ENCODE measurements around the gene SAPCD1.
"Not testable (repeated sequence)": the region's sequence is repeated elsewhere in the genome, so short reads cannot be mapped to it uniquely, and the experiment has no call there.

Gene SAPCD1

GRCh38 chr6:31777667-31778050 lies 15.2 kb downstream of the SAPCD1 start:
- DNase-seq (ENCODE audit: low read depth in 2 of 2) = no peak

GRCh38 chr6:31778193-31778592 lies 15.7 kb downstream of the SAPCD1 start:
- no peak for DNase-seq (ENCODE audit: low read depth in 2 of 2)

GRCh38 chr6:31778999-31779885 lies 16.8 kb downstream of the SAPCD1 start:
- DNase-seq (ENCODE audit: low read depth in 2 of 2) = no peak

GRCh38 chr6:31779908-31780307 lies 17.5 kb downstream of the SAPCD1 start:
- no peak for DNase-seq (ENCODE audit: low read depth in 2 of 2)

DNA sequence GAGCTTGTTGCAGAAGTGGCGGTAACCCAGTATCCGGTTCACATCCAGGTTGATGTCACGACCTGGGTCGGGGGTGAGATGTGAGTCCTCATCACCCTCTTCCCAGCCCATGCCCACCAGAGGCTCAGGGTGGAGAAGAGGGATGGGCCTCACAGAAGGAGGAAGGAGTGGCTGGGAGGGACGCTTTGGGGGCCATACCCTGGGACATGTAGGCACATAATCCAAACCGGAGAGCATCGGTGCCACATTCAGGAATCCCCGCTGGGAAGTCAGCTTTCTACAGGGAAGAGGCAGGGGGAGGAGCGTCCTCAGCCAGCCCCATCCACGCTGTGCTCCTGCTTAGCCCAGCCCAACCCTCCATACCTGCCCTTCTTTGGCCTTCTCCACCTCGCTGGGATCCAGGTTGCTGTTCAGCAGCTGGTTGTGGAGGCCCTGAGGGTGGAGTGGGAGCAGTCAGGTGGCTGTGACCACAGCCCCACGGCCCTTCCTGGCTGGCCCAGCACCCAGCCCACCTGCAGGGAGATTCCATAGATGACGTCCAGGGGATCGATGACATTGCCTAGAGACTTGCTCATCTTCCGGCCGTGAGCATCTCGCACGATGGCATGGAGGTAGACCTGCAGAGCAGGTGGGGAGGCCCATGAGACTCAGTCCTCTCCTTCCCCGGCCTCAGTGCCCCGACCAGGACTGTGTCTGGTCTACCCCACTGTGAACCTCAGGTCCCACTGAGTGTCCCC lies 18.2 kb downstream of the SAPCD1 start:
- DNase-seq (ENCODE audit: low read depth in 2 of 2) = no peak

- DNase-seq (ENCODE audit: low read depth in 2 of 2) = no peak
These were observed 19.0 kb downstream of the SAPCD1 start for GRCh38 chr6:31781244-31782125.

- no peak for DNase-seq (ENCODE audit: low read depth in 2 of 2)
These were observed 19.8 kb downstream of the SAPCD1 start for GRCh38 chr6:31782126-31782855.

DNA sequence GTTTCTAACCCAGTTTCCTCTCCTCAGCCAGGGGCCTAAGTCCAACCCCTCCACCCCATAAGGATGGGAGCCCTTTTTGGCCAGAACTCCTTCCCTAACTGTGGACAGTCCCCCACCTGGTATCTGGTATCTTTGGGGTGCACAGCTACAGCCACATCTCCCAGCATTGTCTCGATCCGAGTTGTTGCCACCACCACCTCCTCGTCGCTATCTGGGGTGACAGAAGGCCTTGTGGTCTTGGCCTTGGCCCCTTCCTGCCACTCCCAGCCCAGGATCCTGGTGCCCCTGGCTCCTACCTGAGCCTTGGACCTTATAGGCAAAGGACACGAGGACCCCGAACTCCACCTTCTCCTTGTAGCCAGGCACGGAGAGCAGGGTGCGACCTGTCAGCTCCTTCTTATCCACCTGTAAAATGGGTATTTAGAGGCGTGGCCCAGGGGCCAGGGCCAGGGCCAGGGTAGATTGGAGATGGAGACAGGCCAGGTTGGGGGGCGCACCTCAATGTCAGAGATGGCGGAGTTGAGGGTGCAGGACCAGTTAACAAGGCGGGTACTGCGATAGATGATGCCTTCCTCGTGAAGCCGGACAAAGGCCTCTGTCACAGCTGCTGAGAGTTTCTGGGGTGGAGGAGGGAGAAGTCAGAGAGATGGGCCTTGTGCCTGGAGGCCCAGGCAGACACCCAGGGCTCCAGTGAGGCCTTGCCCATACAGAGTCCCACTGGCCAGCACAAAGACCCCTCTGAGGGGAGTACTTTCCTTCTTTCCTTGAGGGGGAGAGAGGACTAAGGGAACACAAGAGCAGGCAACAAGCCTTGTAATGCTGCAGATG lies 21.9 kb downstream of the SAPCD1 start:
- no peak for DNase-seq (ENCODE audit: low read depth in 2 of 2)

- no peak for DNase-seq (ENCODE audit: low read depth in 2 of 2)
These were observed 23.0 kb downstream of the SAPCD1 start for GRCh38 chr6:31785475-31785874.

- DNase-seq (ENCODE audit: low read depth in 2 of 2) = peak in 1 of 2 experiments; percentile 41
These were observed 29.1 kb downstream of the SAPCD1 start for GRCh38 chr6:31791324-31792089.

- no peak for DNase-seq (ENCODE audit: low read depth in 2 of 2)
These were observed 29.6 kb downstream of the SAPCD1 start for GRCh38 chr6:31792090-31792374.

DNA sequence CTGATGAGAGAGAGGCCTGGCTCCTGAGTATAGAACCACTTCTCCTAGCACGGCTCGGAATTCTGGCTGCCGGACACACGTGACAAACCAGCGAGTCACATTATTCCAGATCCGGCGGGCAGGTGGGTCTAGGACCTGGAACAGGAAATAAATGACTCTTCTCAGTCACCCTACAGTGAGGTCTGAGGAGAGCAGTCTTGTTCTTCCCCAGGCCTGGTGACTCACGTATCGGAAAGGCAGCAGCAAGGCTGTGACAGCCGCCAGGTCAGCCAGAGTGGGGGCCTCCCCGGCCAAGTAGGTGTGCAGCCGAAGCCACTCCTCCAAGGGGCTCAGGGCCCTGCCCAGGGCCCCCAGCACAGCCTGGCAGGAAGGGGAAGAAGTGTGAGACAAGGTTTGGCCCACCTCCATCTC lies 30.3 kb downstream of the SAPCD1 start:
- no peak for DNase-seq (ENCODE audit: low read depth in 2 of 2)

DNA sequence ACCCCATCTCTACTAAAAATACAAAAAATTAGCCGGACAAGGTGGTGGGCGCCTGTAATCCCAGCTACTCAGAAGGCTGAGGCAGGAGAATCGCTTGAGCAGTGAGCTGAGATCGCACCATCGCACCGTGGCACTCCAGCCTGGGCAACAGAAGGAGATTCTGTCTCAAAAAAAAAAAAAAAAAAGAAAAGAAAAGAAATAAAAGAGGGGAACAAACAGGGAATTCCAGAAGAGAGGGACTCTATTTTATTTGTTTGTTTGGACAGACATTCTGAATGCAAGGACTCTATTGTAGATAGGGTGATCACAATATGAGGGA lies 31.4 kb downstream of the SAPCD1 start:
- DNase-seq (ENCODE audit: low read depth in 2 of 2) = not testable (repeated sequence)

GRCh38 chr6:31794294-31794865 lies 31.9 kb downstream of the SAPCD1 start:
- DNase-seq (ENCODE audit: low read depth in 2 of 2) = no peak

- no peak for DNase-seq (ENCODE audit: low read depth in 2 of 2)
These were observed 32.6 kb downstream of the SAPCD1 start for GRCh38 chr6:31794866-31795615.

- DNase-seq (ENCODE audit: low read depth in 2 of 2) = peak; percentile 65 to 80
These were observed 33.3 kb downstream of the SAPCD1 start, which contains the start of gene VARS1 for GRCh38 chr6:31795616-31796298. Gene VARS1 (minus strand): TSS chr6:31795752. CDS start chr6:31795217, 535 bp downstream.

DNA sequence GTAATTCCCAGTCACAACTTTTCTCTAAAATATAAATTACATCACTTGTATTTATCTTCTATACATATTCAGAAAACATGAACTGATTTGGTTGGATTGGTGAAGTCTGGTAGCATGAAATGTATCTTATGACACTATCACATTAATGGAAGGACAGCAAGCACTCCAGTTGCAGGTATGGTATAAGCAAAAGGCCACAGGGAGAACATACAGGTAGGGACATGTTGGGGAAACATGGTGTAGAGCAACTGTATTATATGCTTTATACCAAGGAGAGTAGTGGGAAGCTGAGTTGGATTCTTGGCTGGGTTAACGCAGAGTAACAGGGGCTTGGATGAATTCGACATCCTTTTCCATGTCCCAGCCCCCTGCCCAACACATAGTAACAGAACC lies 34.5 kb downstream of the SAPCD1 start:
- DNase-seq (ENCODE audit: low read depth in 2 of 2) = no peak

- DNase-seq (ENCODE audit: low read depth in 2 of 2) = no peak
These were observed 35.1 kb downstream of the SAPCD1 start for GRCh38 chr6:31797588-31797987.
